ENCODE data around the gene CCDC85B. TPM values are rescaled to one million over a fixed set of nuclear protein-coding genes. Genes with fewer than 3 reads are reported as not detected.

Gene CCDC85B
- total RNA-seq, 6 experiments from 2014 or later, result 4.9 to 19.2 (median 6.6) TPM

- peak overlapping the region in 1 of 3 donors; percentile 57 for H3K27ac ChIP-seq
- ATAC-seq, result peak; percentile 40 to 60 (median 49)
- H3K4me3 ChIP-seq, result peak overlapping the region; percentile 40 to 49 (median 47)
- no peaks in the 10 kb centered on the region for H3K27me3 ChIP-seq
- peak in 2 of 3 donors; percentile 68 to 75 for DNase-seq
- 13% methylated on average over 3 of the region's 78 CpGs for WGBS (ENCODE audit: insufficient coverage, low coverage, low lambda C conversion rate, missing lambda C conversion rate)
- intact Hi-C loops (cut with DNase I), result no loop called here
- TF ChIP-seq, protein P1, sequence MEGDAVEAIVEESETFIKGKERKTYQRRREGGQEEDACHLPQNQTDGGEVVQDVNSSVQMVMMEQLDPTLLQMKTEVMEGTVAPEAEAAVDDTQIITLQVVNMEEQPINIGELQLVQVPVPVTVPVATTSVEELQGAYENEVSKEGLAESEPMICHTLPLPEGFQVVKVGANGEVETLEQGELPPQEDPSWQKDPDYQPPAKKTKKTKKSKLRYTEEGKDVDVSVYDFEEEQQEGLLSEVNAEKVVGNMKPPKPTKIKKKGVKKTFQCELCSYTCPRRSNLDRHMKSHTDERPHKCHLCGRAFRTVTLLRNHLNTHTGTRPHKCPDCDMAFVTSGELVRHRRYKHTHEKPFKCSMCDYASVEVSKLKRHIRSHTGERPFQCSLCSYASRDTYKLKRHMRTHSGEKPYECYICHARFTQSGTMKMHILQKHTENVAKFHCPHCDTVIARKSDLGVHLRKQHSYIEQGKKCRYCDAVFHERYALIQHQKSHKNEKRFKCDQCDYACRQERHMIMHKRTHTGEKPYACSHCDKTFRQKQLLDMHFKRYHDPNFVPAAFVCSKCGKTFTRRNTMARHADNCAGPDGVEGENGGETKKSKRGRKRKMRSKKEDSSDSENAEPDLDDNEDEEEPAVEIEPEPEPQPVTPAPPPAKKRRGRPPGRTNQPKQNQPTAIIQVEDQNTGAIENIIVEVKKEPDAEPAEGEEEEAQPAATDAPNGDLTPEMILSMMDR (IDR thresholded peaks at IDR 0.05), result no peak
- no peak for TF ChIP-seq POLR2A (IDR thresholded peaks at IDR 0.05)
- no peaks in the 10 kb centered on the region for H3K36me3 ChIP-seq
- peaks cover 0 to 9% (median 3%) of the 10 kb centered on the region in 4 donors for H3K4me1 ChIP-seq
- H3K9me3 ChIP-seq, result no peaks in the 10 kb centered on the region
Observed at GRCh38 chr11:65899356-65900124, 9.1 kb downstream of the CCDC85B start.

DNA sequence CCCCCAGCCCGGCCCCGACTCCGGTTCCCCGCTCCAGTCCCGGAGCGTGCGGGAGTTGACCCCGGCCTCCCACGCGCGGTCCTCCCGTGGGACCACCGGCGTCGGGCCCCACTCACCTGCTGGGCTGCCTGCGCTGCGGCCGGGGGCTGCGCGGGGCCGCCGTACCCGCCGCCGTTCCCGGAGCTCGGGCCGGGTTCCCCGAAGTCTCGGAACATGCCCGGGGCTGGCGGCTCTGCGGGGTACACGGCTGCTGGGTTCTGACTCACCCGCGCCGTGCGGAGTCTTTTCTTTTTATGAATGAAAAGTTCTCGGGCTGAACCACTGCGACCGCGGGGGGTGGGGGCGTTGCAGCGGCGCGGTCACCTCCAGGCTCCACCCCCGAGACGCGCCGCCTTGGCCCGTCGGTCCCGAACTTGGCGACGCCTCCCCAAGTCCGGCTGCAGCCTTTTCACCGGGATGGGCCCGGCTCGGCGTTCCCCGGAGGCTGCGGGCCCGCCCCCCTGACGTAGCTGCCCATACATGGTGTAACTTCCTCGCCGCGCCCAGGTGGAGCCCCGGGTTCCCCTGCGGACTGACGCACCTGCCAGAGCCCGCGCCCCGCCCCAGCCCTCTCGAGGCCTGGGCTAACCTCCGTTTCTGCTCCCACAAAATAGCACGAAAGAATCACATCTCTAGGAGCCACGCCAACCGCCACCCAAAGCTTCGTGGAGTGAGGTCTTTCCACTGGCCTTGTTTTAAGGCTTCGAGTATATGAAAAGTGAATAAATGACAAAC lies 9.8 kb downstream of the CCDC85B start, which contains the start of gene FOSL1:
FOSL1 (minus strand) TSS at position 264 of the 774 bp plus-strand sequence; CDS start at position 215, 49 bp downstream.
- TF ChIP-seq, protein P1 (IDR thresholded peaks at IDR 0.05), result no peak
- TF ChIP-seq POLR2A (IDR thresholded peaks at IDR 0.05), result peak; percentile 72
- peaks cover 0 to 9% (median 3%) of the 10 kb centered on the region in 4 donors for H3K4me1 ChIP-seq
- H3K36me3 ChIP-seq, result no peaks in the 10 kb centered on the region
- intact Hi-C loops (cut with DNase I), result no loop called here
- peak; percentile 83 to 89 (median 83) for DNase-seq
- peak within 1 kb of the TSS in 1 of 3 donors; percentile 57 for H3K27ac ChIP-seq
- H3K9me3 ChIP-seq, result no peaks in the 10 kb centered on the region
- no peaks in the 10 kb centered on the region for H3K27me3 ChIP-seq
- WGBS (ENCODE audit: insufficient coverage, low coverage, low lambda C conversion rate, missing lambda C conversion rate), result 14% methylated on average over 10 of the region's 80 CpGs
- ATAC-seq, result peak; percentile 88 to 91 (median 90)
- H3K4me3 ChIP-seq, result peak within 1 kb of the TSS; percentile 40 to 49 (median 47)

- 64% methylated on average over 11 of the region's 11 CpGs for WGBS (ENCODE audit: insufficient coverage, low coverage, low lambda C conversion rate, missing lambda C conversion rate)
- intact Hi-C loops (cut with DNase I), result no loop called here
- Histone ChIP-seq H3K9me3 (no peaks in the 10 kb centered on the region), H3K27me3 (no peaks in the 10 kb centered on the region), H3K27ac (no peak overlapping the region), H3K4me3 (peak overlapping the region in 2 of 3 donors; percentile 47 to 49), H3K36me3 (no peaks in the 10 kb centered on the region), H3K4me1 (peaks cover 0 to 9% (median 3%) of the 10 kb centered on the region in 4 donors)
- TF ChIP-seq, protein P1 (IDR thresholded peaks at IDR 0.05), result no peak
- no peak for TF ChIP-seq POLR2A (IDR thresholded peaks at IDR 0.05)
- ATAC-seq, result no peak
- DNase-seq, result no peak
Observed at GRCh38 chr11:65900899-65901180, 10.4 kb downstream of the CCDC85B start.

DNA sequence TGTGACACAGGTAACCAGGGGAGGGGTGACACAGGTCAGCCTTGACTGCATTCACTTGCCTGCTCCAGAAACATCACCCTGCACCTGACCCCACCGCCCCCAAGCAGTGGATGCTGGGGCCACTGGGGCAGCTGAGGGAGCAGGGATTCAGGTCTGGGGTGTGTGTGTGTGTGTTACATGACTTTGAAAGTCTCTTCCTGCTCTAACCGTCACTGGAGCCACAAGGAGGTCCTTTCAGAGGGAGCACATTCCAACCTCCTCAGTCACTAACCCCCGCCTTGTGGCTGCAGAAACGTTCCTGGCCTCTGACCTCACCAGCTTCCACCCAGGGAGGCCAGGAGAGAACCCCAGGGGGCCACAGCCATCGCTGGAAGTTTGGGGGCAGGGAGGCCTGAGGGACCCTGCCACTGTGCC lies 12.6 kb downstream of the CCDC85B start:
- TF ChIP-seq POLR2A (IDR thresholded peaks at IDR 0.05), result no peak
- TF ChIP-seq, protein P1 (IDR thresholded peaks at IDR 0.05), result no peak
- H3K4me1 ChIP-seq, result peaks cover 0 to 9% (median 3%) of the 10 kb centered on the region in 4 donors
- DNase-seq (no peak), ATAC-seq (no peak)
- no peaks in the 10 kb centered on the region for H3K36me3 ChIP-seq
- no peak overlapping the region for H3K4me3 ChIP-seq
- intact Hi-C loops (cut with DNase I), result no loop called here
- no peak overlapping the region for H3K27ac ChIP-seq
- WGBS (ENCODE audit: insufficient coverage, low coverage, low lambda C conversion rate, missing lambda C conversion rate), result no CpG with 5 or more reads among the region's 5 CpGs
- H3K9me3 ChIP-seq, result no peaks in the 10 kb centered on the region
- no peaks in the 10 kb centered on the region for H3K27me3 ChIP-seq

Measured in right lobe of liver (tissue), 6 donors.